HG03460 (cell line): ENCODE measurements around the gene CYP19A1.

Source experiments
- ATAC-seq: cut with Tn5 transposase; IDR thresholded peaks from one replicate; pipeline ENCODE4 v1.9.1; 2021; ENCODE audit not compliant: unreplicated experiment

CYP19A1 gene

GRCh38 chr15:51338496-51338895 lies at the start of gene CYP19A1:
Gene CYP19A1 (minus strand): TSS chr15:51338596. CDS start chr15:51242912, 95,684 bp downstream.
- no peak for ATAC-seq

- no peak for ATAC-seq
These were observed 49.3 kb upstream of the CYP19A1 start for GRCh38 chr15:51387699-51388041.

- ATAC-seq, result no peak
These were observed 48.7 kb upstream of the CYP19A1 start for GRCh38 chr15:51386960-51387698.

- ATAC-seq, result no peak
These were observed 48.1 kb upstream of the CYP19A1 start for GRCh38 chr15:51386486-51386885.

GRCh38 chr15:51386029-51386428 lies 47.6 kb upstream of the CYP19A1 start:
- ATAC-seq, result no peak

- no peak for ATAC-seq
These were observed 44.4 kb upstream of the CYP19A1 start for GRCh38 chr15:51382787-51383186.

DNA sequence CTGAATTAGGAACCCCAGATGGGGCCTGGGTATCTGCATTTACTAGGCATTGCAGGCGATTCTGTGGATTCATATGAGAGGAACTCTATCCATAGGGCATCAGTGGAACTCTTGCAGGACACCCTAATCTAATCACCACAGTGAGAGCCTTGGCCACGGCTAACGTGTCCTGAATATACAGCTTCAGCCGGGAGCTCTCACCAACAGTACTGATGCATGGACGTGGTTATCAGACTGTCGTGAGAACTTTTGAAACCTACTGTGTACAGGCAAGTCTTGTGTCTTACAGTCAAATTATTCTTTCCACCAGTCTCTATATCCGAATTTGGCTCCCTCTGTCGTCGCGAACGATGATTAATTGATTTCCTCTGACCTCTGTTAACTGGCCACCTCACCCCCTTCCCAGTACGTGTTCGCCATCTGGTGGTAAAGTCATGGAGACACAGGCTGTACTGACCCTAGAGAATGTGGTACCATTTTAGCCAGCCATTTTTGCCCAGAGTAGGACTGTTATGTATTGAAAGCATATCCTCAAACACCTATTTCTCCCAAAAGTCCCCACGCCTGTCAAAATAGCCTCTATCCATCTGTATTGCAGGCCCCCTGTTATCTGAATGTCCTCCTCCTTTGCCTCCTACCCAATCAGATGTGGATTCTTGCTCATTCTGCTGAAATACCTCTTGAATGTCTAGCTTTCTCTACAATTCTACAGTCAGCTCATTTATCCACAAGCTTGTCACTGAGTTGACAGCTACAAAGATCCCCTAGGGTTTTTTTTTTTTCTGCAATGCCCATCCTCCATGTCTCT lies 42.8 kb upstream of the CYP19A1 start:
- peak; percentile 68 for ATAC-seq

- ATAC-seq, result no peak
These were observed 41.0 kb upstream of the CYP19A1 start for GRCh38 chr15:51379390-51379789.

DNA sequence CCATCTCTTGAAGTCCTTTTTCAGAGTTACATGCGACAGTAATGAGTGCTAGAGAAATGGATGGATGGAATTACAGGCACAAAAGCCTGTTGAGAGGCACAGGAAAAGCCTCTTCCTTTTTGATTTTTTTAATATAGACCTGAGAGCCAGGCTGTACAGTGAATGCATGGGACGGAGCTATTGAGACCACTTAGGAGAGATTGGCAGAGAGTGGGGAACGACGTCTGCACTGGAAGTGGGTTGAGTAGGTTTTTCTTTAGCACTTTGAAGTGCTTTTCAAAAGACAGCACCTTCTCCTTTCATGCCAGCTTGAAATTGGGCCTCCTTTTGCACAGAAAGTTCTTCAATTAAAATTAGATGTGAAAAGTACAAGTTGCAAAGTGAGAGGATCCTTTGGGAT lies 40.0 kb upstream of the CYP19A1 start:
- no peak for ATAC-seq

DNA sequence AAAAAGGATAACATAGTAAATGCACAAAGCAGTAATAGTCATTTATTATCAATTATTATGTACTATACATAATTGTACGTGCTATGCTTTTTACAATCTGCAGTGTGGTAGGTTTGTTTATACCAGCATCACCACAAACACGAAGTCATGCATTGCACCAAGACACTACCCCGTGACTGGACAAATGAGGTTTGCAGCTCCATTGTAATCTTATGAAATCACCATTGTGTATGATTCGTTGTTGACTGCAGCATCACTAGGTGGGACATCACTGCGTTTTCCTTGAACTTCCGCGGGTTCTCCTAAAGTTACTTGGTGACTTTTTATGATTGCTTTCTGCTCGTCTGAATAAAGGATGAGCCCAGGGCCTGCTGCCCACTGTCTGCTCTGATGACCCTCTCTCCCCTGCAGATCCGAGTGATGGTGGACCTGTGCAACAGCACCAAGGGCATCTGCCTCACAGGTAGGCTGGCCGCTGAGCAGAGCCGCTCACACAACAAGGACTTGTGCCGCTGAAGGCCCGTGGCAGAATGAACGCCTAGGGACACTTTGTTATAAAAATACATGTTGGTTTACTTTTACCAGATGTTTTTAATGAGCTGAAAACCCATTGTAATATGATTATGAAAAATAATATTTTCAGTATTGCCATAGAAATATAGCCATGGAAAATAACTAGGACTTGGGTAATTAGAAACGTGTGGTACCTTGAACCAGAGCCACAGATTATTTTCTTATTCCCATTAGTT lies 38.8 kb upstream of the CYP19A1 start:
- no peak for ATAC-seq

GRCh38 chr15:51375966-51376640 lies 37.7 kb upstream of the CYP19A1 start:
- ATAC-seq, result no peak

GRCh38 chr15:51374131-51374530 lies 35.7 kb upstream of the CYP19A1 start:
- ATAC-seq, result no peak

GRCh38 chr15:51371266-51371665 lies 32.9 kb upstream of the CYP19A1 start:
- ATAC-seq, result no peak

DNA sequence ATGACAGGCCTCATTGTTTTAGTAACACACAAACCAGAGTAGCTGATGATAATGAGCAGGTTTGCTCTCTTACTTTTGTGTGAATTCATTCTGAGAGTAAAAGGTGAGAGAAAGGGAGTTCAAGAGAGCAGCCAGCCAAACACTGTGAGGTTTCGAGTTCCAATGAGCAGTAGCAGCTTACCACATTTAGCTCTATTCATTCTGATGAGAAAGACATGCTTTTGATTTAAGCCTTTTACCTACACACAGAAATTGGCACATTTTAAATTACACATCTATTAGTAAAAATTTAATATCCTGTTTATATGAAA lies 31.0 kb upstream of the CYP19A1 start:
- no peak for ATAC-seq

DNA sequence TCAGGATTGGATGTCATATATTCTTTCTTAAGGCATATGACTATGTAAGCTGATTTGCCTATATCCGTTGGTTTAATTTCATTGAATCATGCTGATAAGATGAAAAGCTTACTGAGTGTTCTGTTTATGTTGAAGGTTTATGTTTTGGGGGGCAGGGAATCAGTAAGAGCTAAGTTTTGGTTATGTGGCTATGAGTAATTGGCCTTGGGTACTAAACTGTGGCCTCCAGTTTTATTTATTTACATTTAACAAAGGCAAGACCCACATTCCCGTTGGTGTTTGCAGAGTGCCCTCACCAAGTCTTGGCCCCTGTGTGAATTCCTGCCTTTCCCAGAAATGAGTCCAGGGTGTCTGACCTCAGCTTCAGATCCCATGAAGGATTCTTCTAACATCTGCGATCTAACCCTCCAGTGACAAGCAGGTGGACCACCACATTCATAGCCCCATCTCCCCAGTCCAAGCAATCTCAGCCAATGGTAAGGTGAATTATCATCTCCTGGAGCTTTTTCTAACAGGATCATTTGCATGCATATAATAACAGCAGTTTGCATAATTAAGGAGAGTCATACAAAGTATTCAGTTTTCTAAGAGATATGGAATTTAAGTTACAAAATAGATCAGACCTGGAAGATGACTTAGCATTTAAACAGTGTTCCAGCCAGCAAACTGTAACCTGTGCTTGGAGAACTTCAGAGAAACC lies 30.5 kb upstream of the CYP19A1 start:
- no peak for ATAC-seq

DNA sequence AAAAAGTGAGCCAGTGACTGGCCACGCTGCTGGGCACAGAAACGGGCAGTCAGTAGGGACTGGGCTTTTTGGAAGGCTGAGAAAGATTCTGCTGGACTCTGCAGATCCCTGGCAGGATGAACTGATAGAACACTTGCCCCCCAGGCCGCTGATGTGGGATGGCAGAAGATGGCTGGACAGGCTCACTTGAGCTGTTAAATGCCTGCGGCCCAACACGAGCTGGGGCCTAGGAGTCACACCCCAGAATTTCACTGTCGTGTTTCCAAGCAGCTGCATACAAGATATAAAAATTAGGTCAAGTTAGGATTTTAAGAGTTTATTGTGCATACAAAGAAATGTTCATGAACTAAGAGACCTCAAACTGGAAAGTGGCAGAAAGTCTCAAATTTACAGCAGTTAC lies 29.9 kb upstream of the CYP19A1 start:
- no peak for ATAC-seq

DNA sequence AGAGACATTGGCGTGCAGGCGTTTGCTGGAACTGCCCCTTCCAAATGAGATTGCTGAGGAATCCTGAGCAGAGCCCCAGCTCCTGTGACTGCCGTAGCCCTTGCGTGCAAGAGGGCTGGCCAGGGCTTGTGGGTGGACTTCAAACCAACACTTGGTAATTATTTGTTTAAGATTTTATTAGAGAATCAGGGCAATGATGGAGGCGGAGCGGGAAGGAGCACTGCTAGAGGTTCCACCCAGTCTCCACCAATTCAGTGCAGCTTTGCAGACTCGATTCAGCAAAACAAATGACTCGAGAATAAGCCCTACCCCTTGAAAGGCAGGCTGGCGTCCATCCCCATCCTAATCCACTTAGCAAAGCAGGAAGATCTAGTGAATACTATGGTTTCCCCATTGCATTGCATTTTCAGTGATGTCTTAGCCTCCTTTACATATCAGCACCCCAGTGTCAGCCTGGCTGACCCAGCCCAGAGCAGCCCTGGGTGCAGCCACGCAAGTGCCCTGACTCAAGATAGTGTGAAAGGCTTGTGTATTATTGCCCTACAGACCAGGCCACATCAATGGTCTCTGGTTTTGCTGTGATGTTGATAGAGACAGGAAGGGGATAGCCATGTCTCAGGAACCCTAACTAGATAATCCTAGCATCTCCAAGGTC lies 29.1 kb upstream of the CYP19A1 start:
- ATAC-seq, result no peak

GRCh38 chr15:51366920-51367319 lies 28.5 kb upstream of the CYP19A1 start:
- ATAC-seq, result no peak

- ATAC-seq, result no peak
These were observed 27.7 kb upstream of the CYP19A1 start for GRCh38 chr15:51366071-51366470.

- ATAC-seq, result no peak
These were observed 27.0 kb upstream of the CYP19A1 start for GRCh38 chr15:51365417-51365816.
